HL-60 (cell line): ENCODE results near the gene MYBL2.

Experiments
- GABPA ChIP-seq: IDR thresholded peaks from 2 replicates; pipeline ENCODE4 v1.6.1; 2012; ENCODE audit warnings: low read depth
- POLR2AphosphoS5 ChIP-seq: IDR thresholded peaks from 2 replicates; pipeline ENCODE4 v1.6.1; 2012; ENCODE audit warnings: low read depth
- SPI1 ChIP-seq: IDR thresholded peaks from 2 replicates; pipeline ENCODE4 v1.6.1; 2012; ENCODE audit warnings: low read depth, mild to moderate bottlenecking, borderline replicate concordance
- TF ChIP-seq, protein P1 (sequence below): IDR thresholded peaks from one replicate; pipeline ENCODE4 v1.5.1; 2011; ENCODE audit warnings: low read length, control low read depth, inconsistent platforms; ENCODE audit not compliant: insufficient read depth
- TF ChIP-seq, protein P2 (sequence below): IDR thresholded peaks from 2 replicates; pipeline ENCODE4 v1.6.1; 2012; ENCODE audit warnings: low read depth; ENCODE audit not compliant: insufficient replicate concordance

DNA sequence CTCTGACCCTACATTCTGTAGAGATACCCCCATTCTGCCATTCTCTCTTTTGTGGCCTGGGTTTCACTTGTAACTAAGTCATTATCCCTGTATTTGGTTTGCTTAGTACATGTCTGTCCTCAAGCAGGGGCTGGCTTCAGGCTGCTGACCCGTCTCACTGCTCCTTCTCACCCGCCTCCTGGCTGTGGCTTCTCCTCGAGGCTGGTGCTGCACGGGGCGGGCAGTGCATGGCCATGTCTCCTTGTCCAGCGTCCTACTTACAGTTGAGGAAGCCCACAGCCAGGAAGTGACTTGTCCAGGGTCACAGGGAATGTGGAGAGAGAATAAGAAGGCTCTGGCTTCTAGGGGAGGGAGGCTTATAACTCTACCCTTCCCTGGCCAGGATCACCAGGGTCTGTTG, 48.6 kb downstream of the MYBL2 start:
- TF ChIP-seq, protein P1, sequence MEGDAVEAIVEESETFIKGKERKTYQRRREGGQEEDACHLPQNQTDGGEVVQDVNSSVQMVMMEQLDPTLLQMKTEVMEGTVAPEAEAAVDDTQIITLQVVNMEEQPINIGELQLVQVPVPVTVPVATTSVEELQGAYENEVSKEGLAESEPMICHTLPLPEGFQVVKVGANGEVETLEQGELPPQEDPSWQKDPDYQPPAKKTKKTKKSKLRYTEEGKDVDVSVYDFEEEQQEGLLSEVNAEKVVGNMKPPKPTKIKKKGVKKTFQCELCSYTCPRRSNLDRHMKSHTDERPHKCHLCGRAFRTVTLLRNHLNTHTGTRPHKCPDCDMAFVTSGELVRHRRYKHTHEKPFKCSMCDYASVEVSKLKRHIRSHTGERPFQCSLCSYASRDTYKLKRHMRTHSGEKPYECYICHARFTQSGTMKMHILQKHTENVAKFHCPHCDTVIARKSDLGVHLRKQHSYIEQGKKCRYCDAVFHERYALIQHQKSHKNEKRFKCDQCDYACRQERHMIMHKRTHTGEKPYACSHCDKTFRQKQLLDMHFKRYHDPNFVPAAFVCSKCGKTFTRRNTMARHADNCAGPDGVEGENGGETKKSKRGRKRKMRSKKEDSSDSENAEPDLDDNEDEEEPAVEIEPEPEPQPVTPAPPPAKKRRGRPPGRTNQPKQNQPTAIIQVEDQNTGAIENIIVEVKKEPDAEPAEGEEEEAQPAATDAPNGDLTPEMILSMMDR = no peak
- TF ChIP-seq, protein P2, sequence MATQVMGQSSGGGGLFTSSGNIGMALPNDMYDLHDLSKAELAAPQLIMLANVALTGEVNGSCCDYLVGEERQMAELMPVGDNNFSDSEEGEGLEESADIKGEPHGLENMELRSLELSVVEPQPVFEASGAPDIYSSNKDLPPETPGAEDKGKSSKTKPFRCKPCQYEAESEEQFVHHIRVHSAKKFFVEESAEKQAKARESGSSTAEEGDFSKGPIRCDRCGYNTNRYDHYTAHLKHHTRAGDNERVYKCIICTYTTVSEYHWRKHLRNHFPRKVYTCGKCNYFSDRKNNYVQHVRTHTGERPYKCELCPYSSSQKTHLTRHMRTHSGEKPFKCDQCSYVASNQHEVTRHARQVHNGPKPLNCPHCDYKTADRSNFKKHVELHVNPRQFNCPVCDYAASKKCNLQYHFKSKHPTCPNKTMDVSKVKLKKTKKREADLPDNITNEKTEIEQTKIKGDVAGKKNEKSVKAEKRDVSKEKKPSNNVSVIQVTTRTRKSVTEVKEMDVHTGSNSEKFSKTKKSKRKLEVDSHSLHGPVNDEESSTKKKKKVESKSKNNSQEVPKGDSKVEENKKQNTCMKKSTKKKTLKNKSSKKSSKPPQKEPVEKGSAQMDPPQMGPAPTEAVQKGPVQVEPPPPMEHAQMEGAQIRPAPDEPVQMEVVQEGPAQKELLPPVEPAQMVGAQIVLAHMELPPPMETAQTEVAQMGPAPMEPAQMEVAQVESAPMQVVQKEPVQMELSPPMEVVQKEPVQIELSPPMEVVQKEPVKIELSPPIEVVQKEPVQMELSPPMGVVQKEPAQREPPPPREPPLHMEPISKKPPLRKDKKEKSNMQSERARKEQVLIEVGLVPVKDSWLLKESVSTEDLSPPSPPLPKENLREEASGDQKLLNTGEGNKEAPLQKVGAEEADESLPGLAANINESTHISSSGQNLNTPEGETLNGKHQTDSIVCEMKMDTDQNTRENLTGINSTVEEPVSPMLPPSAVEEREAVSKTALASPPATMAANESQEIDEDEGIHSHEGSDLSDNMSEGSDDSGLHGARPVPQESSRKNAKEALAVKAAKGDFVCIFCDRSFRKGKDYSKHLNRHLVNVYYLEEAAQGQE = no peak
- TF ChIP-seq POLR2AphosphoS5 (no peak), GABPA (no peak), SPI1 (no peak)
